Measurements from ENCODE around the gene DGKZ.

- TF ChIP-seq POLR2A (IDR thresholded peaks at IDR 0.05) = no peak
- no peak for TF ChIP-seq CTCF (IDR thresholded peaks at IDR 0.05)
- no peak for TF ChIP-seq POLR2AphosphoS5 (IDR thresholded peaks at IDR 0.05)
Observed at GRCh38 chr11:46362156-46363030, 15.1 kb downstream of the DGKZ start.

All from sigmoid colon (tissue), 4 donors.